LoVo (cell line): ENCODE measurements around the gene C6orf141.
"Not testable (repeated sequence)": the region's sequence is repeated elsewhere in the genome, so short reads cannot be mapped to it uniquely, and the experiment has no call there.

Experiments
- DNase-seq: peaks from one replicate; pipeline ENCODE4 v3.0.0-alpha.2; 2016; ENCODE audit warnings: low spot score

The C6orf141 gene

GRCh38 chr6:49576618-49577017, 26.1 kb downstream of the C6orf141 start:
- DNase-seq, result no peak

GRCh38 chr6:49579649-49580048, 29.2 kb downstream of the C6orf141 start:
- DNase-seq, result no peak

GRCh38 chr6:49582529-49582928, 32.1 kb downstream of the C6orf141 start:
- DNase-seq, result no peak

GRCh38 chr6:49587262-49587661, 36.8 kb downstream of the C6orf141 start:
- not testable (repeated sequence) for DNase-seq
